Kidney capillary endothelial cell (primary cell): ENCODE measurements around the gene ERBB4.

ENCODE experiments used
- DNase-seq: peaks from one replicate; pipeline ENCODE4 v3.0.0-alpha.2; 2018; ENCODE audit warnings: low spot score

Gene ERBB4

DNA sequence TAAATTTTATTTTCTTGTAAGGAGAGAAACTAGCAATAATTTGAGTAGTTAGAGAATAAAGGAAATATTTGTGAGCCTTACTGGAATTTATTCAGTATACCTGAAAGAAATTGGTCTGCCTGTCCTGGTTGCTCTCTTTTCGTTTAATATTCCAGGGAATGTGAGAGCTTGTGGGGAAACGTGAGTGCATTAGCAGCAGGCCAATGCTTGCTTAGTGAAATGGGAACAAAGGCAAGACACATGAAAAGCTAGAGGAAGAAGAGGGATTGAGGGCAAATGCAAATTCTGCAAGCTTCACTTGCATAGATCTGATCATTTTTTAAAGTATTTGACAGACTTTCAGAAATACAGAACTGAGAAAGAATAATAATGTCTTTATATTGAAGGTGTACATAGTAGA, 111.0 kb downstream of the ERBB4 start:
- no peak for DNase-seq

DNA sequence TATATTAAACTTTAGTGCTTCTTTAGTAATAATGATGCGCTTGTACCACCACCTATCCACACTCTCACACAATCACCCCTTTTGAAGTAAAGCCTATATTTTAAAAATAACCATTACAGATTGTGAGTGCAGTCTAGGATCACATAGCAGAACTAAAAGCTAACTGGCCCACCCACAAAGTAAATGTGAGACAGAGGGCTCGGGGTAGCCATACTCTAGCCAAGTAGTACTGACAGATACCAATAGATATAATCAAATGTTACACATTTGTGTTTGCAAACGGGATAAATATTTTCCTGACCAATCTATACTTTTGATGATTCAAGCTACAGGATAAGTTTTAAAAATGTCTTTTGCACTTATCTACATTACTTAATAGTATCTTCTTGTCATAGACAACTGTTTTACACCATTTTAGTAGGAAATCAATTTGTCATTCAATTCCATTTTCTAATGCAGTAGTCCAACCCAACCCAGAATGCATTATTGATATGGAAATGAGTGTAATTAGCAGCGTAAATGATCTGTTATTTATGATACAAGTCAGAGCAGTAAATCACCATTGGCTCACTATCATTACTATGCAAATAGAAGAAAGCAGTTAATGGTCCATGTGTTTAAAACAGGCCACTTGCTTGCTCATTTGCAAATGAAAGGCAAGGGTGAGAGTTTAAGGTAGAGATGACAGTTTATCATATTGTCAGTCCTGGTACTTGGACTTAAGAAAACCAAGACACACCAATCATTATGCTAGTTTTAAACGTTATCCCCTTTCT, 111.8 kb downstream of the ERBB4 start:
- DNase-seq: no peak

- DNase-seq: peak; percentile 4
Observed at GRCh38 chr2:212424082-212424481, 114.5 kb downstream of the ERBB4 start.

- no peak for DNase-seq
Observed at GRCh38 chr2:212423089-212423488, 115.5 kb downstream of the ERBB4 start.

DNA sequence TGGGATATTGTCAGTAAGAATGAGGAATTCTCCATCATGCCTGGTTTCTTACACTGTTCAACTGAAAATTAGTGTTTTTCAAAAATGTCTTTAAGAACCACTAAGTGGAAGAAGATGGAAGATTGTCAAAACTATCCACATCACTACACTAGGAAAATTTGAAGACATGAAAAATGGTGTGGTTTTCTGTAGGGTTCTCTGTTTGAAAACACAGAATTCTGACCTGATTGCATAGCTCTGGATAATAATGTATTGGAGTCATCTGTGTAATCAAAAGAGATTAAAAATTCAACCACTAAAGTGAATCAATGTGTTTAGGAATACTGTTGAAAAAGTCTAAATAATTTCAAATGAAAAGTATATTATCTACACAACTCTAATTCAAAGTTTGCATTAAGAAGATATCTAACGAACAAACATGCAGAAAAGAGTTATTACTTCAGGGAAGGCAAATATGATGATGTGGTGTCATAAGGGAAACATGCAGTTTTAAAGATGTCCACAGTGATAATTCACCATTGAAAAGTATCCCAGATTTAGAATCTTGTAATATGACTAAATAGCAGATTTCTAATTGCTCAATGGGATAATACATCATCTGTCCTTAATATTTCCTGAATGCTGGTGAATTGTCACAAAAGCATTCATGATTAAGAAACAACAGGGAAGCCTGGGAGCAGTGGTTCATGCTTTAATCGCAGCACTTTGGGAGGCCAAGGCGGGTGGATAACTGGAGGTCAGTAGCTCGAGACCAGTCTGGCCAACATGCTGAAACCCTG, 116.9 kb downstream of the ERBB4 start:
- DNase-seq: no peak

DNA sequence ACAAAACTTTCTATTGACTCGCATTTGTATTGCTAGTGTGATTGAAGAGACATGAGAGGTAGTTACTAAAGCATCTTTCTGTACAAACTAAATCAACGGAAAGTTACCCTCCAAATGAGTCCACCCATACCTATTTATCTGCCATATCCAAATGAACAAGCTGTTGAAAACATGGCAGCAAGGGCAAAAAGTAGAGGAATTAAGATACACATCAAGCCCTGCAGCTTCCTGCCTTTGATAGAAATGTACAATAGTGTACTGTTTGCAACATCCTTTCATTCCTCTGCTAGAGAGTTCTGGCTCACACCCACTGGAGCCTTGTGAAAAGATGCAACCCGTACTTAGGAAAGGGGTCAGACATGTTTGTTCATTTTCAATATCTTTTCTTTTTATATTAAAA, 122.5 kb downstream of the ERBB4 start:
- DNase-seq: no peak

DNA sequence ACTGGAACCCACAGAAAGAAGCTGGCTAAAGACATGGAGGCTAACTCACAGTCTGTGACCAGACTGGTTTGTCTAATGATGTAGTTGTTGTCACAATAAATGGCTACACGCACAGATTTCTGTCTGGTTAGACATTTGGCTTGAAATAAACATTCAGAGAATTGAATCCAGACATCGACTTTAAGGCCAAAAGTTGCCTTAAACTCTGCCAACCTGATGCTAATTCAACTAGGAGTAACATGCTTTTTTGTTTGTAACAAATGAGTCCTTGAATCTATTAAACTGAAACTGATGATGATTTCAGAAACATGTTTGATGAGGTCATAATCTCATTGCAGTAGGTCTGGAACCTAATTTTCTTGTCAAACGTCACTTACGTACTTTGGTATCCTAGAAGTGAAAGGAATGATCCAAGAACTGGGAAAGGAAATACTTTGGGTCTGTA, 123.8 kb downstream of the ERBB4 start:
- DNase-seq: no peak

DNA sequence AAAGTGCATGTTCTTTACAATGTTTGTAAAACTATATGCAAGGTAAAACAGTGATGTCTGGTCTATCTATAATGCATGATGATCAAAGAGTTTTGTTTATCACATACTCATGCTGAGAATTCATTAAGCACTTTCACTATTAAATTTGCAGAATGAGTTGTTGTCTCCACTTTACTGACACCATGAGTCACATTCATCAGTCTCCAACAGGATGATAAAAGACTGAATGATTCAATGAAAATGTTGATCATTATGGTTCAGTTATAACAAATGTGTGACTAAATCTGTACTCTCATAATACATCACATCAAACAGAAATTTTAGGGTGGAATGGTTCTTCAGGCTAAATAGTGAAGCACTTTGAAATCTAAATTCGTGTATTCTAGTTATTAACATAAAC, 129.0 kb downstream of the ERBB4 start:
- DNase-seq: no peak

GRCh38 chr2:212408524-212408923, 130.1 kb downstream of the ERBB4 start:
- no peak for DNase-seq

GRCh38 chr2:212406716-212407115, 131.9 kb downstream of the ERBB4 start:
- DNase-seq: no peak

DNA sequence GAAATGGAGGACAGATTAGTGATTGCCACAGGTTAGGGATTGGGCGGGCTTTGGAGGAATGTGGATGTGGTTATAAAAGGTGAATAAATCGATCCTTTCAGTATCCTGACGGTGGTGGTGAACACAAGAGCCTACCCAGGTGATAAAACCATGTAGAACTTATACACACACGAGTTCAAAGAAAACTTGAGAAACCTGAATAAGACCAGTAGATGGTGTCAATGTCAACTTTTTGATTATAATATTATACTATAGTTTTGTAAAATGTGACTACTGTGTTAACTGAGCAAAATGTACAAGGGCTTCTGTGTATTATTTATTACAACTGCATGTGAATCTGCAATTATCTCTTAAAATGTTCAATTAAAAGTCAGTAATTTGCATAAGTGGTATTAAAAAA, 136.3 kb downstream of the ERBB4 start:
- no peak for DNase-seq

DNA sequence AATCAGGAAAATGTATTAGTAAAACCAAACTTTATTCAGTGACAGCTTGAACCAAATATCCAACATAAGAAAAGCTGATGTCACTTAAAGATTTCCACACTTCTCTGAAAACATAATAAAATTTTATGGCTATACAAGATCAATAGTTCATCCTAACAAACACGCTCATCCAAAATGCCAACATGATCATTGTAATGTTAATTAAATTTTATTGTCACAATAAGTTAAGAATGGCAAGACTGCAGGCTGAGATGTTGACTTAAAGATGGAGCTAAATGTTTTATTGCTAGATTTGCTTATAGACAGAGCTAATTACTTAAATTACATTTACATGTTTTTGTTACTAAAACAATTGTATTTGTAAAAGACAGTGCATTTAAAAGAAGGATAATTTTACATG, 140.3 kb downstream of the ERBB4 start:
- no peak for DNase-seq

- DNase-seq: no peak
Observed at GRCh38 chr2:212392544-212392943, 146.1 kb downstream of the ERBB4 start.

DNA sequence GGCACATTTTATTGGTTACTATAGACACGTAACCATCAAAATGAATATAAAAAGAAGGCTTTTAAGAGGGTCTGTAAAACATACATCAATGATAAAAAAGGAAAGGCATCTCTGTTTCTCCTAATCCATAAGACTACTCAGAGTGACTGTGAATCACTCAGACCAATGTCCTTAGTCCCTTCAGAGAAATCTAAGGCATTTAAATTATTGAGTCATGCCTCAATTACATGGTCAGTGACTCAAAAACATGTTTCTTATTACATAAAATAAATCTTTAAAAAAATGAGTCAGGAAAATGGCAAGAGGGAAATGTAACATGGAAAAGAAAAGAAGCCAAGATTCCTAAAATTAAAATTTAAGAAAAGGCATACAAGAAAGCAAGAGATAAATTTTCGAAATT, 146.6 kb downstream of the ERBB4 start:
- DNase-seq: no peak

- no peak for DNase-seq
Observed at GRCh38 chr2:212387146-212387545, 151.5 kb downstream of the ERBB4 start.

DNA sequence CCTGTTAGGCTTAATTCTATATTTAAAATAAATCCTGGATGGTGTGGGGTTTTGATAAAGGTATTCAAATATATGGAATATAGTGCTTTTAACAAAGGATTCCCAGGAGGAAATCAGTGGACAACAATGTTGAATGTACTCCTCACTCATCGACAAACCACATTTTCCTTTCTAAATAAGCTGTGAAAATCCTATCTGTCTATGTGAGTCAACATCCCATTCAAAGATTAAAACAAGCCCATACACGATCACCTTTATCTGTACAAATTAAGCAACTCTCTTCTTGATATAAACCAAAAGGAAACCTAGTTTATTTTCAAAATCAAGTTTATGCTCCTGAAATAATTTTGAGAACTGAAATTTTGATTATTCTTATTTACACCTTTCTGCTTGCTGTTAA, 153.4 kb downstream of the ERBB4 start:
- DNase-seq: no peak

DNA sequence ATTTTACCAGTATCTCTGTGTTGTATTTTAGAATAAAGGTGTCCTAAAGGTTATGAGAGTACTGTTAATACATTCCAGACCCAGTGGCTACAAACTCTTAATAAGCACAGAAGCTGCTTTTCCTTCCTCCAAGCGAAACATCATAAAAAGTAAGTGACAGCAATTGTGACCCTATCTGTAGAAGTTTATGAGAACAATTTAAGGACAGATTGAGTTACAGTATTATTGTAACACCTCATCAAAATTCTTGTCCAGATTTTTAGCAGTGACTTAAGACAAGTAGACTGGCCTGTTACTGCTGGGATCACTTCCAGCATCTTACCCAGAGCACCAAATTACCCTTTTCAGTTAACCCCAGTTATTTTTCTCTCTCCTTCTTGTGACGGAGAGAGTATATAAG, 154.6 kb downstream of the ERBB4 start:
- DNase-seq: no peak

- no peak for DNase-seq
Observed at GRCh38 chr2:212381428-212382102, 157.0 kb downstream of the ERBB4 start.

- DNase-seq: no peak
Observed at GRCh38 chr2:212379103-212379502, 159.5 kb downstream of the ERBB4 start.

DNA sequence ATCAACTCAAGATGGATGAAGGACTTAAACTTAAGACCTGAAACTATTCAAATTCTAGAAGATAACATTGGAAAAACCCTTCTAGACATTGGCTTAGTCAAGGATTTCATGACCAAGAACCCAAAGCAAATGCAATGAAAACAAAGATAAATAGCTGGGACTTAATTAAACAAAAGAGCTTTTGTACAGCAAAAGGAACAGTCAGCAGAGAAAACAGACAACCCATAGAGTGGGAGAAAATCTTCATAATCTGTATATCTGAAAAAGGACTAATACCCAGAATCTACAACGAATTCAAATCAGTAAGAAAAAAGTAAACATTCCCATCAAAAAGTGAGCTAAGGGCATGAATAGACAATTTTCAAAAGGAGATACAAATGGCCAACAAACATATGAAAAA, 171.2 kb downstream of the ERBB4 start:
- no peak for DNase-seq

- no peak for DNase-seq
Observed at GRCh38 chr2:212364112-212364985, 174.3 kb downstream of the ERBB4 start.

- DNase-seq: no peak
Observed at GRCh38 chr2:212361174-212361756, 177.3 kb downstream of the ERBB4 start.
